Measurements from ENCODE around the gene PLEKHA6.

The PLEKHA6 gene

GRCh38 chr1:204344665-204345355 lies 14.9 kb downstream of the PLEKHA6 start:
- Histone ChIP-seq H3K27ac (ENCODE audit: low read depth, low read length) (no peak overlapping the region), H3K23ac (ENCODE audit: low read length) (no peak overlapping the region), H2AFZ (ENCODE audit: insufficient read depth, low read length, poor library complexity) (no peak overlapping the region), H3K36me3 (ENCODE audit: control insufficient read depth in 1 of 2, insufficient read depth in 2 of 2, low read length in 2 of 2) (no peaks in the 10 kb centered on the region), H3K9me3 (ENCODE audit: insufficient read depth, low read depth, low read length) (no peaks in the 10 kb centered on the region), H2BK12ac (ENCODE audit: low read length) (no peak overlapping the region), H3K79me1 (ENCODE audit: low read length) (no peaks in the 10 kb centered on the region), H4K12ac (ENCODE audit: low read depth, low read length) (no peak overlapping the region), H2AK5ac (ENCODE audit: low read length) (no peak overlapping the region), H3K27me3 (ENCODE audit: insufficient read depth, low read length) (no peaks in the 10 kb centered on the region), H3K9ac (ENCODE audit: low read length) (no peak overlapping the region), H3K79me2 (ENCODE audit: control insufficient read depth, insufficient read depth, low read length, poor library complexity) (no peaks in the 10 kb centered on the region), H4K91ac (ENCODE audit: low read depth, low read length) (no peak overlapping the region), H3K4me2 (ENCODE audit: low read length) (no peak overlapping the region), H2BK120ac (ENCODE audit: insufficient read depth, low read length, poor library complexity) (no peak overlapping the region), H2BK5ac (ENCODE audit: low read depth, low read length, poor library complexity) (no peak overlapping the region), H3K18ac (ENCODE audit: low read length) (no peak overlapping the region), H3K14ac (ENCODE audit: low read length) (peak overlapping the region; percentile 13), H3K4me1 (ENCODE audit: control insufficient read depth in 1 of 2, insufficient read depth in 2 of 2, low read length in 2 of 2) (peaks cover 13 to 24% of the 10 kb centered on the region in 2 experiments), H3K4ac (ENCODE audit: low read depth, low read length) (no peak overlapping the region), H3K4me3 (ENCODE audit: low read depth, low read length) (no peak overlapping the region), H4K8ac (ENCODE audit: low read depth, low read length) (no peak overlapping the region)
- no CpG with 5 or more reads among the region's 6 CpGs for WGBS (ENCODE audit: extremely low coverage, insufficient coverage, insufficient read length)
- DNase-seq: no peak

GRCh38 chr1:204343802-204344201 lies 15.9 kb downstream of the PLEKHA6 start:
- H3K9me3 ChIP-seq (ENCODE audit: insufficient read depth, low read depth, low read length): no peaks in the 10 kb centered on the region
- H3K4me1 ChIP-seq (ENCODE audit: control insufficient read depth in 1 of 2, insufficient read depth in 2 of 2, low read length in 2 of 2): peaks cover 11 to 18% of the 10 kb centered on the region in 2 experiments
- no peak overlapping the region for H4K12ac ChIP-seq (ENCODE audit: low read depth, low read length)
- H3K23ac ChIP-seq (ENCODE audit: low read length): no peak overlapping the region
- no peak overlapping the region for H3K9ac ChIP-seq (ENCODE audit: low read length)
- H2BK12ac ChIP-seq (ENCODE audit: low read length): no peak overlapping the region
- H2BK5ac ChIP-seq (ENCODE audit: low read depth, low read length, poor library complexity): no peak overlapping the region
- H3K79me2 ChIP-seq (ENCODE audit: control insufficient read depth, insufficient read depth, low read length, poor library complexity): no peaks in the 10 kb centered on the region
- no peaks in the 10 kb centered on the region for H3K79me1 ChIP-seq (ENCODE audit: low read length)
- no peak overlapping the region for H2AK5ac ChIP-seq (ENCODE audit: low read length)
- no peak overlapping the region for H3K4ac ChIP-seq (ENCODE audit: low read depth, low read length)
- H4K8ac ChIP-seq (ENCODE audit: low read depth, low read length): no peak overlapping the region
- H2BK120ac ChIP-seq (ENCODE audit: insufficient read depth, low read length, poor library complexity): no peak overlapping the region
- H2AFZ ChIP-seq (ENCODE audit: insufficient read depth, low read length, poor library complexity): no peak overlapping the region
- no peak overlapping the region for H3K4me3 ChIP-seq (ENCODE audit: low read depth, low read length)
- H3K4me2 ChIP-seq (ENCODE audit: low read length): no peak overlapping the region
- no peak overlapping the region for H4K91ac ChIP-seq (ENCODE audit: low read depth, low read length)
- H3K27ac ChIP-seq (ENCODE audit: low read depth, low read length): no peak overlapping the region
- no peak for DNase-seq
- H3K27me3 ChIP-seq (ENCODE audit: insufficient read depth, low read length): no peaks in the 10 kb centered on the region
- no peak overlapping the region for H3K14ac ChIP-seq (ENCODE audit: low read length)
- WGBS (ENCODE audit: extremely low coverage, insufficient coverage, insufficient read length): no CpG with 5 or more reads among the region's 4 CpGs
- H3K36me3 ChIP-seq (ENCODE audit: control insufficient read depth in 1 of 2, insufficient read depth in 2 of 2, low read length in 2 of 2): no peaks in the 10 kb centered on the region
- H3K18ac ChIP-seq (ENCODE audit: low read length): no peak overlapping the region

GRCh38 chr1:204343247-204343646 lies 16.5 kb downstream of the PLEKHA6 start:
- Histone ChIP-seq H3K36me3 (ENCODE audit: control insufficient read depth in 1 of 2, insufficient read depth in 2 of 2, low read length in 2 of 2) (no peaks in the 10 kb centered on the region), H2AK5ac (ENCODE audit: low read length) (no peak overlapping the region), H4K8ac (ENCODE audit: low read depth, low read length) (no peak overlapping the region), H3K27me3 (ENCODE audit: insufficient read depth, low read length) (no peaks in the 10 kb centered on the region), H4K12ac (ENCODE audit: low read depth, low read length) (no peak overlapping the region), H3K9ac (ENCODE audit: low read length) (no peak overlapping the region), H3K4me1 (ENCODE audit: control insufficient read depth in 1 of 2, insufficient read depth in 2 of 2, low read length in 2 of 2) (peaks cover 9 to 12% of the 10 kb centered on the region in 2 experiments), H3K23ac (ENCODE audit: low read length) (no peak overlapping the region), H3K4ac (ENCODE audit: low read depth, low read length) (no peak overlapping the region), H2BK5ac (ENCODE audit: low read depth, low read length, poor library complexity) (no peak overlapping the region), H2AFZ (ENCODE audit: insufficient read depth, low read length, poor library complexity) (no peak overlapping the region), H3K79me2 (ENCODE audit: control insufficient read depth, insufficient read depth, low read length, poor library complexity) (no peaks in the 10 kb centered on the region), H3K4me2 (ENCODE audit: low read length) (no peak overlapping the region), H3K79me1 (ENCODE audit: low read length) (no peaks in the 10 kb centered on the region), H3K9me3 (ENCODE audit: insufficient read depth, low read depth, low read length) (no peaks in the 10 kb centered on the region), H2BK120ac (ENCODE audit: insufficient read depth, low read length, poor library complexity) (no peak overlapping the region), H4K91ac (ENCODE audit: low read depth, low read length) (no peak overlapping the region), H3K27ac (ENCODE audit: low read depth, low read length) (no peak overlapping the region), H3K14ac (ENCODE audit: low read length) (no peak overlapping the region), H3K18ac (ENCODE audit: low read length) (no peak overlapping the region), H3K4me3 (ENCODE audit: low read depth, low read length) (no peak overlapping the region), H2BK12ac (ENCODE audit: low read length) (no peak overlapping the region)
- DNase-seq: no peak
- WGBS (ENCODE audit: extremely low coverage, insufficient coverage, insufficient read length): no CpG with 5 or more reads among the region's 3 CpGs

GRCh38 chr1:204342310-204342709 lies 17.4 kb downstream of the PLEKHA6 start:
- H4K12ac ChIP-seq (ENCODE audit: low read depth, low read length): no peak overlapping the region
- H3K79me2 ChIP-seq (ENCODE audit: control insufficient read depth, insufficient read depth, low read length, poor library complexity): no peaks in the 10 kb centered on the region
- H3K9ac ChIP-seq (ENCODE audit: low read length): no peak overlapping the region
- H2AK5ac ChIP-seq (ENCODE audit: low read length): no peak overlapping the region
- no peak overlapping the region for H2BK5ac ChIP-seq (ENCODE audit: low read depth, low read length, poor library complexity)
- no peak overlapping the region for H3K18ac ChIP-seq (ENCODE audit: low read length)
- no peaks in the 10 kb centered on the region for H3K36me3 ChIP-seq (ENCODE audit: control insufficient read depth in 1 of 2, insufficient read depth in 2 of 2, low read length in 2 of 2)
- peak overlapping the region; percentile 11 for H2BK12ac ChIP-seq (ENCODE audit: low read length)
- no peak overlapping the region for H4K91ac ChIP-seq (ENCODE audit: low read depth, low read length)
- H3K27me3 ChIP-seq (ENCODE audit: insufficient read depth, low read length): no peaks in the 10 kb centered on the region
- no peak overlapping the region for H3K4me2 ChIP-seq (ENCODE audit: low read length)
- H3K4me1 ChIP-seq (ENCODE audit: control insufficient read depth in 1 of 2, insufficient read depth in 2 of 2, low read length in 2 of 2): peaks cover 7 to 10% of the 10 kb centered on the region in 2 experiments
- WGBS (ENCODE audit: extremely low coverage, insufficient coverage, insufficient read length): no CpG with 5 or more reads among the region's 2 CpGs
- H3K79me1 ChIP-seq (ENCODE audit: low read length): no peaks in the 10 kb centered on the region
- no peak overlapping the region for H2AFZ ChIP-seq (ENCODE audit: insufficient read depth, low read length, poor library complexity)
- no peak overlapping the region for H3K4ac ChIP-seq (ENCODE audit: low read depth, low read length)
- H3K9me3 ChIP-seq (ENCODE audit: insufficient read depth, low read depth, low read length): no peaks in the 10 kb centered on the region
- H3K4me3 ChIP-seq (ENCODE audit: low read depth, low read length): no peak overlapping the region
- DNase-seq: no peak
- no peak overlapping the region for H3K23ac ChIP-seq (ENCODE audit: low read length)
- no peak overlapping the region for H3K14ac ChIP-seq (ENCODE audit: low read length)
- H2BK120ac ChIP-seq (ENCODE audit: insufficient read depth, low read length, poor library complexity): no peak overlapping the region
- no peak overlapping the region for H3K27ac ChIP-seq (ENCODE audit: low read depth, low read length)
- H4K8ac ChIP-seq (ENCODE audit: low read depth, low read length): no peak overlapping the region

All from trophoblast cell (in vitro differentiated cells and primary cell).